Measurements from ENCODE around the gene BAX.

DNA sequence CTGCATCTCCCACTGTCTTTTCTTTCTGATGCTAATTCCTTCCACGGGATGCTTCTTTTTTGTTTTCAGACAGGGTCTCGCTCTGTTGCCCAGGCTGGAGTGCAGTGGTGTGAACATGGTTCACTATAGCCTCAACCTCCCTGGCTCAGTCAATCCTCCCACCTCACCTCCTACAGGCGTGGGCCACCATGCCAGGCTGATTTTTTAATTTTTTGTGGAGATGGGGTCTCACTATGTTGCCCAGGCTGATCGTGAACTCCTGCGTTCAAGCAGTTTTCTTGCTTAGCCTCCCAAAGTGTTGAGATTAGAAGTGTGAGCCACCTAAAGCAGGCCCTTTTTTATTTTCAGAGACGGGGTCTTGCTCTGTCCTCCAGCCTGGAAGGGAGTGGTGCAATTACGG lies 33.6 kb downstream of the BAX start:
- TF ChIP-seq, protein P1, sequence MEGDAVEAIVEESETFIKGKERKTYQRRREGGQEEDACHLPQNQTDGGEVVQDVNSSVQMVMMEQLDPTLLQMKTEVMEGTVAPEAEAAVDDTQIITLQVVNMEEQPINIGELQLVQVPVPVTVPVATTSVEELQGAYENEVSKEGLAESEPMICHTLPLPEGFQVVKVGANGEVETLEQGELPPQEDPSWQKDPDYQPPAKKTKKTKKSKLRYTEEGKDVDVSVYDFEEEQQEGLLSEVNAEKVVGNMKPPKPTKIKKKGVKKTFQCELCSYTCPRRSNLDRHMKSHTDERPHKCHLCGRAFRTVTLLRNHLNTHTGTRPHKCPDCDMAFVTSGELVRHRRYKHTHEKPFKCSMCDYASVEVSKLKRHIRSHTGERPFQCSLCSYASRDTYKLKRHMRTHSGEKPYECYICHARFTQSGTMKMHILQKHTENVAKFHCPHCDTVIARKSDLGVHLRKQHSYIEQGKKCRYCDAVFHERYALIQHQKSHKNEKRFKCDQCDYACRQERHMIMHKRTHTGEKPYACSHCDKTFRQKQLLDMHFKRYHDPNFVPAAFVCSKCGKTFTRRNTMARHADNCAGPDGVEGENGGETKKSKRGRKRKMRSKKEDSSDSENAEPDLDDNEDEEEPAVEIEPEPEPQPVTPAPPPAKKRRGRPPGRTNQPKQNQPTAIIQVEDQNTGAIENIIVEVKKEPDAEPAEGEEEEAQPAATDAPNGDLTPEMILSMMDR (IDR thresholded peaks at IDR 0.05 in 4 of 5, conservative IDR thresholded peaks at IDR 0.05 in 1 of 5), result no peak
- no peak for TF ChIP-seq POLR2A (IDR thresholded peaks at IDR 0.05)

Data from gastrocnemius medialis (tissue), 4 donors.